BLaER1 treated with 17β-estradiol and CSF1 and Interleukin-3, amounts not matched to agents 10 nM and 100 nM (cell line): ENCODE results near the gene ZCWPW1.
"Not testable (repeated sequence)": the region's sequence is repeated elsewhere in the genome, so short reads cannot be mapped to it uniquely, and the experiment has no call there.

Experiments
- H3K27ac ChIP-seq, 11 experiments: shearing (Covaris generic); formaldehyde crosslinking; 2 replicates each; pipeline ENCODE4 v1.8.1; 2022
- H3K27me3 ChIP-seq, 11 experiments: shearing (Covaris generic); formaldehyde crosslinking; 2 replicates each; pipeline ENCODE4 v1.8.1; 2022
- H3K36me3 ChIP-seq, 11 experiments: shearing (Covaris generic); formaldehyde crosslinking; 2 replicates each; pipeline ENCODE4 v1.8.1; 2022
- H3K4me1 ChIP-seq, 10 experiments: shearing (Covaris generic); formaldehyde crosslinking; 2 replicates each; pipeline ENCODE4 v1.8.1; 2022
- H3K4me2 ChIP-seq, 11 experiments: shearing (Covaris generic); formaldehyde crosslinking; 2 replicates each; pipeline ENCODE4 v1.8.1; 2022
- H3K4me3 ChIP-seq, 10 experiments: shearing (Covaris generic); formaldehyde crosslinking; 2 replicates each; pipeline ENCODE4 v1.8.1; 2022
- H3K9ac ChIP-seq, 11 experiments: shearing (Covaris generic); formaldehyde crosslinking; 2 replicates each; pipeline ENCODE4 v1.8.1; 2022
- H3K9me3 ChIP-seq, 11 experiments: shearing (Covaris generic); formaldehyde crosslinking; replicated peaks in 1 of 11; 2 replicates each; pipeline ENCODE4 v1.8.1; 2022
- H4K20me1 ChIP-seq, 11 experiments: shearing (Covaris generic); formaldehyde crosslinking; 2 replicates each; pipeline ENCODE4 v1.8.1; 2022
- Cebpa-rat ChIP-seq, 11 experiments: shearing (Covaris generic); IDR thresholded peaks; 2 replicates each; pipeline ENCODE4 v1.8.1; 2022

Gene ZCWPW1

DNA sequence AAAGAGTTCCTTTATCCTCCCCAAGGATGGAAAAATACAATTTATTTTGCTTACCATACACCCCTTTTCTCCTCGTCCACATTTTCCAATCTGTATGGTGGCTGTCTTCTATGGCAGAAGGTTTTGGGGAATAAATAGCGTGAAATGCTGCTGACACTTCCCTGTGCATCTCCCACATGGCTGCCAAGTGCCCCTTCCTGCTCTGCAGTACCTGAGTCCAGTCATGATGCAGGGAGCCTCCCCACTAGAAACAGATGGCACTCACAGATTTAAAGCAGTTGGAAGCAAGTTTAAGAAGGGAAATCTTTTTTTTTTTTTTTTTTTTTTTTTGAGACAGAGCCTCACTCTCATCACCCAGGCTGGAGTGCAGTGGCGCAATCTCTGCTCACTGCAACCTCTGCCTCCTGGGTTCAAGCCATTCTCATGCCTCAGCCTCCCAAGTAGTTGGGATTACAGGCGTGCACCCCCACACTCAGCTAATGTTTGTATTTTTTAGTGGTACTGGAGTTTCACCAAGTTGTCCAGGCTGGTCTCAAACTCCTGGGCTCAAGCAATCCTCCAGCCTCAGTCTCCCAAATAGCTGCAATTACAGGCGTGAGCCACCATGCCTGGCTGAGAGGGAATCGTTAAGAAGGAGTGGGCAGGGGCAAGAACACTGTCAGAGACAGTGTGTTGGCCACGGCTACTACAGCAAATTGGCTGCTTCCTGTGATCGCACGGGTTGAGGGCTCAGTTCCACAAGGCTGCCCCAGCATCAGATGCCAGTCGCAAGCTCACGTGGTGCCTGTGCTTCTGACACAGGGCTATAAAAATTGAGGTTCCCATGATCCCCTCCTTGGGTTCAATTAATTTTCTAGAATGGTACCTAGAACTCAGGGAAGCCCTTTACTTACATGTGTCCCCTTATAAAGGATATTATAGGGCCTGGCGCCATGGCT, 60.6 kb downstream of the ZCWPW1 start:
- H3K9ac ChIP-seq: peak overlapping the region; percentile 73 to 82 (median 79)
- H3K4me2 ChIP-seq: peak overlapping the region; percentile 88 to 99 (median 96)
- peaks cover 0 to 27% (median 0%) of the 10 kb centered on the region in 11 experiments; a peak in 5 of 22 replicates for H4K20me1 ChIP-seq
- H3K4me3 ChIP-seq: no peak overlapping the region
- TF ChIP-seq Cebpa-rat (IDR thresholded peaks at IDR 0.05): 0 out of 22 replicates have a peak, but pooled peaks of 1 of the 11 experiments have one; percentile 23
- no peaks in the 10 kb centered on the region for H3K27me3 ChIP-seq
- no peaks in the 10 kb centered on the region for H3K9me3 ChIP-seq
- peaks cover 88 to 96% (median 92%) of the 10 kb centered on the region in 10 experiments for H3K4me1 ChIP-seq
- H3K27ac ChIP-seq: peak overlapping the region; percentile 85 to 98 (median 92)
- peaks cover under 1 to 25% (median 20%) of the 10 kb centered on the region in 11 experiments; a peak in 21 of 22 replicates for H3K36me3 ChIP-seq

DNA sequence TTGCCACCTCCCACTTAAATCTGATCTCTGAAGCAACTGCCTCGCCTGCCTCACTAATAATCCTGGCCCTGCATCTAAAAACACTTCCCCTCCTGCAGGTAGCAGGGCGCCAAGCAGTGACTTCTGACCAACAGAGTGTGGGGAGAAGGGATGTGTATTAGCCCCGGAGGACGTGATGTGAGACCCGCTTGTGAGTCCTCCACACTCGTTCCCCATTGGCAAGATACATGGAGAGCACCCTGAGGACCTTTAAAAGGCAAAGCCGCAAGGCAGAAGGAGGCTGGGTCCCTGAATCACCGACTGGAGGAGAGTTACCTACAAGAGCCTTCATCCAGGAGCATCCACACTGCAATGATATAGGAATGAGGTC, 61.3 kb downstream of the ZCWPW1 start:
- peak overlapping the region; percentile 73 to 82 (median 79); a peak in 21 of 22 replicates for H3K9ac ChIP-seq
- no peaks in the 10 kb centered on the region for H3K9me3 ChIP-seq
- H3K4me3 ChIP-seq: no peak overlapping the region
- no peak for TF ChIP-seq Cebpa-rat (IDR thresholded peaks at IDR 0.05)
- H3K27me3 ChIP-seq: no peaks in the 10 kb centered on the region
- H3K4me2 ChIP-seq: peak overlapping the region; percentile 88 to 99 (median 96)
- peaks cover 81 to 89% (median 85%) of the 10 kb centered on the region in 10 experiments for H3K4me1 ChIP-seq
- H3K36me3 ChIP-seq: peaks cover 8 to 32% (median 28%) of the 10 kb centered on the region in 11 experiments
- H3K27ac ChIP-seq: peak overlapping the region; percentile 85 to 98 (median 92)
- peaks cover 0 to 27% (median 0%) of the 10 kb centered on the region in 11 experiments; a peak in 5 of 22 replicates for H4K20me1 ChIP-seq

DNA sequence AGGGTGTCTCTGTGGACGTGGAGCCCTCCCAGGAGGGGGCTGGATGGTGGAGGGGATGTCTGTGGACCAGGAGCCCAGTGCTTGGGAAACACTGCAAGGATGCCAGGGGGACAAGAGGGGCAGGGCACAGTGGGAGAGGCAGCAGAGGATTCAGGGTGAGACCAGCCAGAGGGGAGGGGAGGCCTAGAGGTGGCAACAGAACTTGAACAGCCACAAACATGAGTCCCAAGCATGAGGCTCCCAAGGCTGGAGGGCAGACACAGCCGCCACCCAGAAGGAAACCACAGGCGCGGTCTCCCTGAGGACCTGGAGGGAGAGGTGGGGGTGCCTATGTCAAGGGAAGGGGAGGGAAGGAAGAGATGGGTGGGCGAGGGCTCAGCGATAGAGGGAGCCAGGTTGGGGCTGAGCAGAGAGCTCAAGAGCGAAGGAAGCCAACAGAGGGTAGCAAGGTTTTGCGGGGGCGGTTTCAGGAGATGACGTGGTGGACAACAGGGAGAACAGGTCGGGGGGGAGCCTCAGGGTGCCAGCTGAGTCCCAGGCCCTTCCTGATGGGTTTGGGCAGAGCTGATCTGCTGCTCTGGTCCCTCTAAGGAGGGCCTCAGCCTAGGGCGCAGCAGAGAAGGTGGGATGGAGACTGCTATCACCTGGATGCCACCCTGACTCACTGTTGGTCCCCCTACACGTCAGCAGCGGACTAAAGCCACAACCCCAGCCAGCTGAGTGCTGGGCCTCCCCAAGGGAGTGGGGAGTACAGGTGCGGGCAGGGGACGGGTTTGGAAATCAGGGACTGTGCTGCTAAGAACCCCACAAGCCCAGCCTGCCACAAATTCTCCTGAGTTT, 61.9 kb downstream of the ZCWPW1 start:
- H3K36me3 ChIP-seq: peaks cover 14 to 38% (median 34%) of the 10 kb centered on the region in 11 experiments
- H4K20me1 ChIP-seq: peaks cover 0 to 27% (median 0%) of the 10 kb centered on the region in 11 experiments; a peak in 5 of 22 replicates
- H3K9me3 ChIP-seq: no peaks in the 10 kb centered on the region
- H3K27me3 ChIP-seq: no peaks in the 10 kb centered on the region
- peak overlapping the region; percentile 88 to 99 (median 96) for H3K4me2 ChIP-seq
- no peak for TF ChIP-seq Cebpa-rat (IDR thresholded peaks at IDR 0.05)
- peak overlapping the region; percentile 73 to 82 (median 79) for H3K9ac ChIP-seq
- H3K27ac ChIP-seq: peak overlapping the region; percentile 85 to 98 (median 92)
- H3K4me1 ChIP-seq: peaks cover 75 to 83% (median 79%) of the 10 kb centered on the region in 10 experiments
- peak overlapping the region in 5 of 10 experiments; percentile 6 to 52 (median 24); a peak in 5 of 20 replicates for H3K4me3 ChIP-seq

DNA sequence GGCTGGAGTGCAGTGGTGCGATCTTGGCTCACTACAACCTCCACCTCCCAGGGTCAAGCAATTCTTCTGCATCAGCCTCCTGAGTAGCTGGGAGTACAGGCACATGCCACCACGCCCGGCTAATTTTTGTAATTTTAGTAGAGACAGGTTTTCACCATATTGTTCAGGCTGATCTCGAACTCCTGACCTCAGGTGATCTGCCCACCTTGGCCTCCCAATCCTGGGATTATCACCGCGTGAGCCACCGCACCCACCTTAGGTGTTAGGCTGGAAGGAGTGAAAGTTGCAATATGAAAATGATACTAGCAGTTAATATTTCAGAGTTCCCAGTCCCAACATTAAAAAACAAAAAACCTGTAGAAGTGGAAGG, 62.5 kb downstream of the ZCWPW1 start:
- peaks cover 68 to 76% (median 73%) of the 10 kb centered on the region in 10 experiments for H3K4me1 ChIP-seq
- H3K9me3 ChIP-seq, H3K27me3 ChIP-seq: not testable (repeated sequence)
- peaks cover 20 to 44% (median 40%) of the 10 kb centered on the region in 11 experiments for H3K36me3 ChIP-seq
- H3K27ac ChIP-seq: peak overlapping the region; percentile 85 to 98 (median 92)
- peak overlapping the region in 5 of 10 experiments; percentile 6 to 52 (median 24); a peak in 5 of 20 replicates for H3K4me3 ChIP-seq
- peak overlapping the region; percentile 73 to 82 (median 79) for H3K9ac ChIP-seq
- H3K4me2 ChIP-seq: peak overlapping the region; percentile 88 to 99 (median 96)
- peaks cover 0 to 27% (median 0%) of the 10 kb centered on the region in 11 experiments; a peak in 5 of 22 replicates for H4K20me1 ChIP-seq

DNA sequence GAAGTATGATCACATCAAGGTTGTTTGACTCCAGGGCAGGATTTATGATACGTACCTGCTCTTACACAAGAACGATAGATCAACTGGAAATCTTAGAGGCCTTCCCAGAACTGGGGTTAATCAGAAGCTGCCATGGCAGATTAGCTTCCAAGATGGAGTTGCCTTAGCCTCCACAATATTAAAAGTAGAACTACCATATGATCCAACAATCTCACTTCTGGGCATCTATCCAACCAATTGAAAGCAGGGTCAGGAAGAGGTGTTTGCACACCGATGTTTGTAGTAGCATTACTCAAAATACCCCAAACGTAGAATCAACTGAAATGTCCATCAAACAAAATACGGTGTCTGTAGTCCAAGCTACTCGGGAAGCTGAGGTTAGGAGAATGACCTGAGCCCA, 64.0 kb downstream of the ZCWPW1 start:
- no peak for TF ChIP-seq Cebpa-rat (IDR thresholded peaks at IDR 0.05)
- no peaks in the 10 kb centered on the region for H3K9me3 ChIP-seq
- peaks cover 33 to 59% (median 55%) of the 10 kb centered on the region in 11 experiments for H3K36me3 ChIP-seq
- H3K4me1 ChIP-seq: peaks cover 53 to 61% (median 59%) of the 10 kb centered on the region in 10 experiments
- H3K4me3 ChIP-seq: no peak overlapping the region
- no peaks in the 10 kb centered on the region for H3K27me3 ChIP-seq
- peak overlapping the region; percentile 88 to 99 (median 96); a peak in 19 of 22 replicates for H3K4me2 ChIP-seq
- H3K9ac ChIP-seq: peak overlapping the region in 1 of 11 experiments; percentile 79; a peak in 1 of 22 replicates
- H3K27ac ChIP-seq: peak overlapping the region in 8 of 11 experiments; percentile 90 to 98 (median 94); a peak in 14 of 22 replicates
- peaks cover 0 to 27% (median 0%) of the 10 kb centered on the region in 11 experiments; a peak in 5 of 22 replicates for H4K20me1 ChIP-seq

DNA sequence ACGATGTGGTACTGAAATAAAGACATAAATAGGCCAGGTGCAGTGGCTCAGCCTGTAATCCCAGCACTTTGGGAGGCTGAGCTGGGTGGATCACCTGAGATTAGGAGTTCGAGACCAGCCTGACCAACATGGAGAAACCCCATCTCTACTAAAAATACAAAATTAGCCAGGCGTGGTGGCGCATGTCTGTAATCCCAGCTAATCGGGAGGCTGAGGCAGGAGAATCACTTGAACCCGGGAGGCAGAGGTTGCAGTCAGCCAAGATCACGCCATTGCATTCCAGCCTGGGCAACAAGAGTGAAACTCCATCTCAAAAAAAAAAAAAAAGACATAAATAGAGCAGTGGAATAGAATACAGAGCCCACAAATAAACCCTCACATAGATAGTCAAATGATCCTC, 64.7 kb downstream of the ZCWPW1 start:
- Histone ChIP-seq H4K20me1 (peaks cover 0 to 28% (median 0%) of the 10 kb centered on the region in 11 experiments; a peak in 5 of 22 replicates), H3K36me3 (peaks cover 40 to 66% (median 62%) of the 10 kb centered on the region in 11 experiments), H3K4me2 (peak overlapping the region in 5 of 11 experiments; percentile 91 to 97 (median 96); a peak in 4 of 22 replicates), H3K4me1 (peaks cover 46 to 61% (median 52%) of the 10 kb centered on the region in 10 experiments)
- not testable (repeated sequence) for H3K4me3 ChIP-seq, H3K27me3 ChIP-seq, H3K27ac ChIP-seq, H3K9ac ChIP-seq, H3K9me3 ChIP-seq

DNA sequence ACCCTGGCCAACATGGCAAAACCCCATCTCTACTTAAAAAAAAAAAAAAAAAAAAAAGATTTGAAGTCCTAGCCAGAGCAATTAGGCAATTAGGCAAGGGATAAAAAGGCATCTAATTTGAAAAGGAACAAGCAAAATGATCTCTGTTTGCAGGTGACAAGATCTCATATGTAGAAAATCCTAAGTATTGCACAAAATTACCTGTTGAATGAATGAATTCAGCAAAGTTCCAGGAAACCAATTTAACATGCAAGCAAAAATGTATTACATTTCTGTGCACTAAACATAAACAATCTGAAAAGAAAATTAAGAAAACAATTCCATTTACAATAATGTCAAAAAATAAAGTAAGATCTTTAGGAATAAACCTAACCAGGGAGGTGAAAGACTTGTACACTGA, 65.4 kb downstream of the ZCWPW1 start:
- Histone ChIP-seq H3K4me2 (no peak overlapping the region), H3K9me3 (no peaks in the 10 kb centered on the region), H3K4me1 (peaks cover 39 to 60% (median 46%) of the 10 kb centered on the region in 10 experiments), H3K36me3 (peaks cover 45 to 73% (median 69%) of the 10 kb centered on the region in 11 experiments), H4K20me1 (peaks cover 0 to 28% (median 0%) of the 10 kb centered on the region in 11 experiments; a peak in 4 of 22 replicates), H3K9ac (no peak overlapping the region), H3K4me3 (no peak overlapping the region), H3K27me3 (no peaks in the 10 kb centered on the region), H3K27ac (no peak overlapping the region)
- TF ChIP-seq Cebpa-rat (IDR thresholded peaks at IDR 0.05): no peak

DNA sequence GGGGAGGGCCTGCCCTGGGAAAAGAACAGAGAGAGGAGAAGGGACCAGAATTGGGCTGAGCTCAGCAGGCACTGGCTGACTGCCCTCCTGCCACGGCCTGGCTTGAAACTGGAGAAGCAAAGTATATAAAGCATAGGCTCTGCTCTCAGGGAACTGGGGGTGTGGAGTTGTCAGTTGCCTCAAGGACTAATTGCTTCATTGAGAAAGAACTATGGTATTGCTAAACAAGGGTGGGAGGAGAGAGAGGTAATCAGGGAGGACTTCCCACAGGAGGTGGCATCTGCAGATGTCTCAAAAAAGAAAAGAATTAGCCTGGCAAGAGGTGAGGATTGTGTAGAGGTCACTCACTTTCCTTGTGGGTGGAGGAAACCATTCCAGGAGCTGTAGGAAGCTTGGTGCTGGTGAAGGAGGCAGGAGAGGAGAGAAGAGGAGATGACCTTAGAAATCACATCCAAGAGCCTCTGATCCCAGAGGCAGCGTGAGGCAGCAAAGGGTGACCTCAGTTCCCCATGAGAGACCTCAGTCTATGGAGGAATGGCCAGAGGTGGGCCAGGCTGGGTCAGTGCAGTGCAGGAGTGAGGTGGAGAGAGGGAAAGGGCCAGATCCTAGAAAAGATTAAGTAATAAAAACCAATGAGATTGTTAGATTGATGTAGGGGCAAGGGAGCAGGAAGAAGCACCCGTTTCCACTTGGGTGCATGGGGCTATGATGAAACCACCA, 68.2 kb downstream of the ZCWPW1 start:
- no peaks in the 10 kb centered on the region for H3K9me3 ChIP-seq
- no peak overlapping the region for H3K4me2 ChIP-seq
- peaks cover 11 to 59% (median 28%) of the 10 kb centered on the region in 10 experiments for H3K4me1 ChIP-seq
- peaks cover 0 to 22% (median 0%) of the 10 kb centered on the region in 11 experiments; a peak in 7 of 22 replicates for H4K20me1 ChIP-seq
- H3K27ac ChIP-seq: peak overlapping the region in 4 of 11 experiments; percentile 9 to 31 (median 18); a peak in 3 of 22 replicates
- peak overlapping the region in 2 of 11 experiments; percentile 26 to 28; a peak in 2 of 22 replicates for H3K9ac ChIP-seq
- H3K36me3 ChIP-seq: peaks cover 66 to 100% (median 97%) of the 10 kb centered on the region in 11 experiments
- H3K4me3 ChIP-seq: no peak overlapping the region
- TF ChIP-seq Cebpa-rat (IDR thresholded peaks at IDR 0.05): no peak
- H3K27me3 ChIP-seq: no peaks in the 10 kb centered on the region
